MM.1S (cell line): ENCODE results near the gene GBP2.

Experiments
- DNase-seq: peaks from one replicate; pipeline ENCODE4 v3.0.0-alpha.2; 2015
- H2AFZ ChIP-seq: fragments of 300-600 bp; sonication (generic); 2 replicates; pipeline ENCODE4 v1.6.0; 2016; ENCODE audit warnings: antibody characterized with exemption, low read length
- H3F3A ChIP-seq: fragments of 300-600 bp; sonication (generic); 2 replicates; pipeline ENCODE4 v1.6.1; 2016; ENCODE audit warnings: mild to moderate bottlenecking, antibody characterized with exemption, low read length, moderate library complexity, mixed read lengths; ENCODE audit not compliant: insufficient read depth
- H3K27ac ChIP-seq: fragments of 300-600 bp; sonication (generic); 2 replicates; pipeline ENCODE4 v1.5.1; 2016; ENCODE audit warnings: mild to moderate bottlenecking, low read length
- H3K27me3 ChIP-seq: fragments of 300-600 bp; sonication (generic); replicated peaks from 2 replicates; pipeline ENCODE4 v1.6.0; 2016; ENCODE audit warnings: low read length; ENCODE audit not compliant: insufficient read depth
- H3K36me3 ChIP-seq: fragments of 300-600 bp; sonication (generic); replicated peaks from 2 replicates; pipeline ENCODE4 v1.6.1; 2016; ENCODE audit warnings: mild to moderate bottlenecking, low read length, mixed read lengths; ENCODE audit not compliant: insufficient read depth
- H3K4me1 ChIP-seq: fragments of 300-600 bp; sonication (generic); 2 replicates; pipeline ENCODE4 v1.6.1; 2016; ENCODE audit warnings: low read length, mixed read lengths
- H3K4me2 ChIP-seq: fragments of 300-600 bp; sonication (generic); 2 replicates; pipeline ENCODE4 v1.6.0; 2016; ENCODE audit warnings: low read depth, low read length
- H3K4me3 ChIP-seq: fragments of 300-600 bp; sonication (generic); 2 replicates; pipeline ENCODE4 v1.5.1; 2016; ENCODE audit warnings: low read length, mixed read lengths
- H3K79me2 ChIP-seq: fragments of 300-600 bp; sonication (generic); 2 replicates; pipeline ENCODE4 v1.6.1; 2016; ENCODE audit warnings: mixed run types, low read length, mixed read lengths
- H3K9ac ChIP-seq: fragments of 300-600 bp; sonication (generic); 2 replicates; pipeline ENCODE4 v1.6.1; 2016; ENCODE audit warnings: low read length, mixed read lengths
- H3K9me2 ChIP-seq: fragments of 300-600 bp; sonication (generic); replicated peaks from 2 replicates; pipeline ENCODE4 v1.6.1; 2016; ENCODE audit warnings: mild to moderate bottlenecking, low read length, mixed read lengths; ENCODE audit not compliant: insufficient read depth
- H3K9me3 ChIP-seq: fragments of 300-600 bp; sonication (generic); replicated peaks from 2 replicates; pipeline ENCODE4 v1.6.1; 2016; ENCODE audit warnings: mild to moderate bottlenecking, low read length, mixed read lengths; ENCODE audit not compliant: insufficient read depth
- H4K20me1 ChIP-seq: fragments of 300-600 bp; sonication (generic); 2 replicates; pipeline ENCODE4 v1.6.1; 2016; ENCODE audit warnings: mild to moderate bottlenecking, low read length, moderate library complexity, mixed read lengths; ENCODE audit not compliant: insufficient read depth
- CTCF ChIP-seq: fragments of 300-600 bp; sonication (generic); IDR thresholded peaks from 2 replicates; pipeline ENCODE4 v1.5.1; 2016; ENCODE audit warnings: antibody characterized with exemption, low read length, mixed read lengths
- EZH2 ChIP-seq: fragments of 300-600 bp; sonication (generic); optimal IDR thresholded peaks from 2 replicates; pipeline ENCODE3; 2017; ENCODE audit warnings: low read depth, mild to moderate bottlenecking, antibody characterized with exemption, low read length, mixed read lengths
- EZH2phosphoT487 ChIP-seq: fragments of 300-600 bp; sonication (generic); IDR thresholded peaks from 2 replicates; pipeline ENCODE4 v1.6.1; 2018; ENCODE audit warnings: antibody characterized with exemption, low read length

The GBP2 gene

GRCh38 chr1:89125240-89125912 lies 538 bp downstream of the GBP2 start:
- Histone ChIP-seq H3K9ac (peak overlapping the region; percentile 12; the same call in 1 of the 2 replicates), H3K4me2 (peak overlapping the region; percentile 48), H3K9me3 (no peaks in the 10 kb centered on the region), H3K36me3 (no peaks in the 10 kb centered on the region), H3K4me3 (no peak overlapping the region; the same call in 1 of the 2 replicates), H3K9me2 (no peaks in the 10 kb centered on the region), H3K27me3 (no peaks in the 10 kb centered on the region), H3K79me2 (no peaks in the 10 kb centered on the region), H3K27ac (no peak overlapping the region), H3F3A (no peaks in the 10 kb centered on the region), H2AFZ (peak overlapping the region; percentile 52; the same call in 1 of the 2 replicates), H3K4me1 (peaks cover 10% of the 10 kb centered on the region), H4K20me1 (no peaks in the 10 kb centered on the region)
- no peak for DNase-seq
- TF ChIP-seq EZH2phosphoT487 (no peak), CTCF (no peak), EZH2 (no peak)

- no peaks in the 10 kb centered on the region for H3K9me3 ChIP-seq
- no peaks in the 10 kb centered on the region for H4K20me1 ChIP-seq
- H3K9me2 ChIP-seq: no peaks in the 10 kb centered on the region
- H3K4me2 ChIP-seq: no peak overlapping the region
- no peak overlapping the region for H3K9ac ChIP-seq
- no peak overlapping the region for H3K27ac ChIP-seq
- no peaks in the 10 kb centered on the region for H3K4me1 ChIP-seq
- no peak for TF ChIP-seq CTCF
- no peak for TF ChIP-seq EZH2phosphoT487
- TF ChIP-seq EZH2: no peak
- no peaks in the 10 kb centered on the region for H3K36me3 ChIP-seq
- H3K79me2 ChIP-seq: no peaks in the 10 kb centered on the region
- H3K27me3 ChIP-seq: no peaks in the 10 kb centered on the region
- no peaks in the 10 kb centered on the region for H3F3A ChIP-seq
- H2AFZ ChIP-seq: no peak overlapping the region
- DNase-seq: no peak
- H3K4me3 ChIP-seq: no peak overlapping the region
These were observed 4.3 kb downstream of the GBP2 start for GRCh38 chr1:89121641-89122040.

GRCh38 chr1:89114662-89115061 lies 11.3 kb downstream of the GBP2 start:
- Histone ChIP-seq H2AFZ (no peak overlapping the region), H3K4me2 (no peak overlapping the region), H3K9ac (no peak overlapping the region), H3K4me1 (no peaks in the 10 kb centered on the region), H3K9me3 (no peaks in the 10 kb centered on the region), H3K27me3 (no peaks in the 10 kb centered on the region), H3F3A (no peaks in the 10 kb centered on the region), H3K79me2 (no peaks in the 10 kb centered on the region), H3K27ac (no peak overlapping the region), H3K4me3 (no peak overlapping the region), H3K36me3 (no peaks in the 10 kb centered on the region), H3K9me2 (no peaks in the 10 kb centered on the region), H4K20me1 (no peaks in the 10 kb centered on the region)
- no peak for TF ChIP-seq CTCF
- TF ChIP-seq EZH2phosphoT487: no peak
- TF ChIP-seq EZH2: no peak
- no peak for DNase-seq
